ENCODE results near the gene RNF157.
"Not testable (repeated sequence)": the region's sequence is repeated elsewhere in the genome, so short reads cannot be mapped to it uniquely, and the experiment has no call there.

RNF157 gene

GRCh38 chr17:76261421-76262215 lies 21.3 kb upstream of the RNF157 start:
- Histone ChIP-seq H3K36me3 (ENCODE audit: control insufficient read depth in 4 of 4, insufficient read depth in 4 of 4, low read length in 3 of 4) (no peaks in the 10 kb centered on the region), H3K9me3 (ENCODE audit: control extremely low read depth in 1 of 5, control insufficient read depth in 4 of 5, insufficient read depth in 2 of 5, low read depth in 1 of 5, low read length in 4 of 5) (no peaks in the 10 kb centered on the region), H3K27ac (ENCODE audit: insufficient read depth in 1 of 2, low read depth in 1 of 2, low read length in 2 of 2, poor library complexity in 1 of 2, severe bottlenecking in 2 of 2) (no peak overlapping the region), H3K4me1 (ENCODE audit: control extremely low read depth in 1 of 4, control insufficient read depth in 4 of 4, insufficient read depth in 4 of 4, low read length in 3 of 4) (peaks cover 18 to 54% (median 38%) of the 10 kb centered on the region in 4 experiments), H3K27me3 (replicated peaks in 2 of 5; ENCODE audit: control insufficient read depth in 4 of 5, insufficient read depth in 5 of 5, low read length in 4 of 5) (no peaks in the 10 kb centered on the region), H3K4me3 (ENCODE audit: control insufficient read depth in 1 of 7, extremely low read depth in 1 of 7, insufficient read depth in 4 of 7, low read depth in 2 of 7, low read length in 6 of 7) (peak overlapping the region in 1 of 7 experiments; percentile 1)
- ChIA-PET POLR2A (no interaction called here), CTCF (interaction anchor here (2.0 to 3.9 kb wide), 2 partner anchors 15 to 18 kb away, joined by 13 to 20 read pairs; no protein-coding TSS in a partner anchor)
- DNase-seq, result peak in 2 of 3 donors; percentile 84 to 86
- 45% methylated on average over 6 of the region's 23 CpGs for WGBS (ENCODE audit: insufficient coverage)

DNA sequence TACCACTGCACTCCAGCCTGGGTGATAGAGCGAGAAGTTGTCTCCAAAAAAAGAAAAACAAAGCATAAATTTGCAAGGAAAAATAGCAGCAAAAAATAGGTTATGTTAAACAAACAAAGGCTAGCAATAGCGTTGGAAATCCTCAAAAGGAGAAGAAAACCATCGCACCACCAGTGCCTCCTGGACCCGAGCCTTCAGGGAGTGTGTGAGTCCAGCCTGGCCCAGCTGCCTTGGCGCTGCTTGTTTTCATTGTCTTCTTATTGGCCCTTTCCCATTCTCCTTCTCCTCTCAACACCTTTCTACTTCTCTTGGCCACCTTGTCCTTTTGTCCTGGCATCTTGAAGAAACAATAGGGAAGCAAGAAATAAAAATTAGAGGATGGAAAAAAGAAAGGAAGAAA lies 20.4 kb upstream of the RNF157 start:
- ChIA-PET POLR2A (no interaction called here), CTCF (interaction anchor here (1.4 kb wide), 1 partner anchor 12 kb away, joined by 4 read pairs; no protein-coding TSS in a partner anchor)

GRCh38 chr17:76260220-76260619 lies 19.9 kb upstream of the RNF157 start:
- ChIA-PET CTCF (interaction anchor here (1.4 to 1.6 kb wide), 2 partner anchors 12 to 20 kb away, joined by 4 read pairs; no protein-coding TSS in a partner anchor), POLR2A (no interaction called here)
- H3K27me3 ChIP-seq (replicated peaks in 2 of 5; ENCODE audit: control insufficient read depth in 4 of 5, insufficient read depth in 5 of 5, low read length in 4 of 5), result no peaks in the 10 kb centered on the region
- H3K27ac ChIP-seq (ENCODE audit: insufficient read depth in 1 of 2, low read depth in 1 of 2, low read length in 2 of 2, poor library complexity in 1 of 2, severe bottlenecking in 2 of 2), result no peak overlapping the region
- no peaks in the 10 kb centered on the region for H3K9me3 ChIP-seq (ENCODE audit: control extremely low read depth in 1 of 5, control insufficient read depth in 4 of 5, insufficient read depth in 2 of 5, low read depth in 1 of 5, low read length in 4 of 5)
- H3K36me3 ChIP-seq (ENCODE audit: control insufficient read depth in 4 of 4, insufficient read depth in 4 of 4, low read length in 3 of 4), result no peaks in the 10 kb centered on the region
- no peak overlapping the region for H3K4me3 ChIP-seq (ENCODE audit: control insufficient read depth in 1 of 7, extremely low read depth in 1 of 7, insufficient read depth in 4 of 7, low read depth in 2 of 7, low read length in 6 of 7)
- 96% methylated on average over 5 of the region's 7 CpGs for WGBS (ENCODE audit: insufficient coverage)
- H3K4me1 ChIP-seq (ENCODE audit: control extremely low read depth in 1 of 4, control insufficient read depth in 4 of 4, insufficient read depth in 4 of 4, low read length in 3 of 4), result peaks cover 18 to 58% (median 35%) of the 10 kb centered on the region in 4 experiments
- no peak for DNase-seq

More for the DNA sequence above, 20.4 kb upstream of the RNF157 start:
- Histone ChIP-seq H3K36me3 (ENCODE audit: control insufficient read depth in 4 of 4, insufficient read depth in 4 of 4, low read length in 3 of 4) (no peaks in the 10 kb centered on the region), H3K27ac (ENCODE audit: insufficient read depth in 1 of 2, low read depth in 1 of 2, low read length in 2 of 2, poor library complexity in 1 of 2, severe bottlenecking in 2 of 2) (no peak overlapping the region), H3K4me1 (ENCODE audit: control extremely low read depth in 1 of 4, control insufficient read depth in 4 of 4, insufficient read depth in 4 of 4, low read length in 3 of 4) (peaks cover 18 to 58% (median 35%) of the 10 kb centered on the region in 4 experiments), H3K4me3 (ENCODE audit: control insufficient read depth in 1 of 7, extremely low read depth in 1 of 7, insufficient read depth in 4 of 7, low read depth in 2 of 7, low read length in 6 of 7) (no peak overlapping the region), H3K27me3 (replicated peaks in 2 of 5; ENCODE audit: control insufficient read depth in 4 of 5, insufficient read depth in 5 of 5, low read length in 4 of 5) (no peaks in the 10 kb centered on the region), H3K9me3 (ENCODE audit: control extremely low read depth in 1 of 5, control insufficient read depth in 4 of 5, insufficient read depth in 2 of 5, low read depth in 1 of 5, low read length in 4 of 5) (no peaks in the 10 kb centered on the region)
- WGBS (ENCODE audit: insufficient coverage), result 93% methylated on average over 4 of the region's 5 CpGs
- no peak for DNase-seq

DNA sequence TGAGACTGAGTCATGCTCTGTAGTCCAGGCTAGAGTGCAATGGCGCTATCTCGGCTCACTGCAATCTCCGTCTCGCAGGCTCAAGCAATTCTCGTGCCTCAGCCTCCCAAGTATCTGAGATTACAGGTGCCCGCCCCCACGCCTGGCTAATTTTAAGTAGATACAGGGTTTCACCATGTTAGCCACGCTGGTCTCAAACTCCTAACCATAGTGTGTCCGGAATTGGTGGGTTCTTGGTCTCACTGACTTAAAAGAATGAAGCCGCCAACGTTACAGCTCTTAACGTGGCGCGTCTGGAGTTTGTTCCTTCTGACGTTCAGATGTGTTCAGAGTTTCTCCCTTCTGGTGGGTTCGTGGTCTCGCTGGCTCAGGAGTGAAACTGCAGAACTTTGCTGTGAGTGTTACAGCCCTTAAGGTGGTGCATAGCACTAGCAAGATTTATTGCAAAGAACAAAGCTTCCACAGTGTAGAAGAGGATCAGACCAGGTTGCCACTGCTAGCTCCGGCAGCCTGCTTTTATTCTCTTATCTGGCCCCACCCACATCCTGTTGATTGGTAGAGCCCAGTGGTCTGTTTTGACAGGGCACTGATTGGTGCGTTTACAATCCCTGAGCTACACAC lies 16.2 kb upstream of the RNF157 start:
- peak in 2 of 3 donors; percentile 50 to 58 for DNase-seq
- H3K27ac ChIP-seq (ENCODE audit: insufficient read depth in 1 of 2, low read depth in 1 of 2, low read length in 2 of 2, poor library complexity in 1 of 2, severe bottlenecking in 2 of 2); H3K9me3 ChIP-seq (ENCODE audit: control extremely low read depth in 1 of 5, control insufficient read depth in 4 of 5, insufficient read depth in 2 of 5, low read depth in 1 of 5, low read length in 4 of 5); H3K4me3 ChIP-seq (ENCODE audit: control insufficient read depth in 1 of 7, extremely low read depth in 1 of 7, insufficient read depth in 4 of 7, low read depth in 2 of 7, low read length in 6 of 7); POLR2A ChIA-PET; H3K36me3 ChIP-seq (ENCODE audit: control insufficient read depth in 4 of 4, insufficient read depth in 4 of 4, low read length in 3 of 4); H3K27me3 ChIP-seq (replicated peaks in 2 of 5; ENCODE audit: control insufficient read depth in 4 of 5, insufficient read depth in 5 of 5, low read length in 4 of 5): not testable (repeated sequence)
- peaks cover 0 to 52% (median 22%) of the 10 kb centered on the region in 4 experiments for H3K4me1 ChIP-seq (ENCODE audit: control extremely low read depth in 1 of 4, control insufficient read depth in 4 of 4, insufficient read depth in 4 of 4, low read length in 3 of 4)
- WGBS (ENCODE audit: insufficient coverage), result 77% methylated on average over 19 of the region's 19 CpGs
- CTCF ChIA-PET, result interaction anchor here (1.1 kb wide), 1 partner anchor 25 kb away, joined by 3 read pairs; no protein-coding TSS in a partner anchor

- WGBS (ENCODE audit: insufficient coverage), result 93% methylated on average over 4 of the region's 6 CpGs
These were observed 15.6 kb upstream of the RNF157 start for GRCh38 chr17:76255801-76256429.

DNA sequence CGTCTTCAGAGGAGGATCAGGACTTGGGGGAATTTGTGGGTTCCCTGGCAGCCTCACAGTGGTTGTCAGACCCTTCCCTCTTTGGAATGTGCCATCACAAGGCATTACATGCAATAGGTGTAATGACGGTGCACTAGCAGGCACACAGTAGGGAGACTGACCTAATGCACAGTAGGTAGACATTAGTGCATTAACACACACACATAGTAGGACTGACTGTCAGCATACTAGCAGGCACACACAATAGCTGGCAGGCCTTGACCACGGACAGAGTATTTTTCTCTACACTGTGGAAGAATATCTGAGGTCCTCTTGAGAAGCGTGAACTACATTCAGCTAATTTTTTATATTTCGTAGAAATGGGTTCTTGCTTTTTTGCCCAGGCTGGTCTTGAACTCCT lies 14.0 kb upstream of the RNF157 start:
- H3K27me3 ChIP-seq (replicated peaks in 2 of 5; ENCODE audit: control insufficient read depth in 4 of 5, insufficient read depth in 5 of 5, low read length in 4 of 5), result no peaks in the 10 kb centered on the region
- WGBS (ENCODE audit: insufficient coverage), result 100% methylated on average over 4 of the region's 5 CpGs
- H3K4me1 ChIP-seq (ENCODE audit: control extremely low read depth in 1 of 4, control insufficient read depth in 4 of 4, insufficient read depth in 4 of 4, low read length in 3 of 4), result peaks cover 0 to 43% (median 21%) of the 10 kb centered on the region in 4 experiments
- H3K9me3 ChIP-seq (ENCODE audit: control extremely low read depth in 1 of 5, control insufficient read depth in 4 of 5, insufficient read depth in 2 of 5, low read depth in 1 of 5, low read length in 4 of 5), result no peaks in the 10 kb centered on the region
- H3K36me3 ChIP-seq (ENCODE audit: control insufficient read depth in 4 of 4, insufficient read depth in 4 of 4, low read length in 3 of 4), result no peaks in the 10 kb centered on the region
- no peak overlapping the region for H3K27ac ChIP-seq (ENCODE audit: insufficient read depth in 1 of 2, low read depth in 1 of 2, low read length in 2 of 2, poor library complexity in 1 of 2, severe bottlenecking in 2 of 2)
- H3K4me3 ChIP-seq (ENCODE audit: control insufficient read depth in 1 of 7, extremely low read depth in 1 of 7, insufficient read depth in 4 of 7, low read depth in 2 of 7, low read length in 6 of 7), result no peak overlapping the region
- CTCF ChIA-PET, result interaction anchor here (0.7 to 1.4 kb wide), 3 partner anchors 12 to 38 kb away, joined by 3 to 5 read pairs (median 3); no protein-coding TSS in a partner anchor
- POLR2A ChIA-PET, result interaction anchor here (0.9 kb wide), 1 partner anchor 12 kb away, joined by 3 read pairs; no protein-coding TSS in a partner anchor
- no peak for DNase-seq

More at GRCh38 chr17:76255801-76256429, 15.6 kb upstream of the RNF157 start:
- no peaks in the 10 kb centered on the region for H3K27me3 ChIP-seq (replicated peaks in 2 of 5; ENCODE audit: control insufficient read depth in 4 of 5, insufficient read depth in 5 of 5, low read length in 4 of 5)
- no peak overlapping the region for H3K27ac ChIP-seq (ENCODE audit: insufficient read depth in 1 of 2, low read depth in 1 of 2, low read length in 2 of 2, poor library complexity in 1 of 2, severe bottlenecking in 2 of 2)
- no peaks in the 10 kb centered on the region for H3K9me3 ChIP-seq (ENCODE audit: control extremely low read depth in 1 of 5, control insufficient read depth in 4 of 5, insufficient read depth in 2 of 5, low read depth in 1 of 5, low read length in 4 of 5)
- CTCF ChIA-PET, result interaction anchor here (1.1 kb wide), 1 partner anchor 26 kb away, joined by 3 read pairs; no protein-coding TSS in a partner anchor
- no peak overlapping the region for H3K4me3 ChIP-seq (ENCODE audit: control insufficient read depth in 1 of 7, extremely low read depth in 1 of 7, insufficient read depth in 4 of 7, low read depth in 2 of 7, low read length in 6 of 7)
- H3K36me3 ChIP-seq (ENCODE audit: control insufficient read depth in 4 of 4, insufficient read depth in 4 of 4, low read length in 3 of 4), result no peaks in the 10 kb centered on the region
- POLR2A ChIA-PET, result no interaction called here
- no peak for DNase-seq
- peaks cover 0 to 52% (median 22%) of the 10 kb centered on the region in 4 experiments for H3K4me1 ChIP-seq (ENCODE audit: control extremely low read depth in 1 of 4, control insufficient read depth in 4 of 4, insufficient read depth in 4 of 4, low read length in 3 of 4)

Measured in common myeloid progenitor, CD34-positive (primary cell).